IgD-negative memory B cell (primary cell): Measurements from ENCODE around the gene RHEBL1. TPM values are rescaled to one million over a fixed set of nuclear protein-coding genes. Genes with fewer than 3 reads are reported as not detected.
A peak's percentile ranks its signal among the peaks of the same experiment; 100 is the strongest.

Experiments
- H3K27ac Mint-ChIP-seq, 3 donors: one replicate each; pipeline ENCODE4 v1.8.0; 2020 to 2022; ENCODE audit warnings: mild to moderate bottlenecking in 3 of 3, mixed read lengths in 3 of 3, moderate library complexity in 1 of 3
- H3K27me3 Mint-ChIP-seq: one replicate; pipeline ENCODE4 v1.8.0; 2021; ENCODE audit warnings: mixed read lengths
- H3K36me3 Mint-ChIP-seq: one replicate; pipeline ENCODE4 v1.8.0; 2020; ENCODE audit warnings: mild to moderate bottlenecking, mixed read lengths
- H3K4me1 Mint-ChIP-seq, 3 donors: one replicate each; pipeline ENCODE4 v1.8.0; 2020 to 2022; ENCODE audit warnings: mixed read lengths in 3 of 3, mild to moderate bottlenecking in 1 of 3
- H3K4me3 Mint-ChIP-seq, 4 donors: one replicate each; pipeline ENCODE4 v1.8.0; 2020 to 2022; ENCODE audit warnings: mild to moderate bottlenecking in 4 of 4, mixed read lengths in 4 of 4, moderate library complexity in 3 of 4
- H3K9me3 Mint-ChIP-seq, 3 donors: one replicate each; pipeline ENCODE4 v1.8.0; 2020 to 2021; ENCODE audit warnings: mixed read lengths in 3 of 3, mild to moderate bottlenecking in 1 of 3
- polyA plus RNA-seq: library from polyadenylated mRNA; unstranded; fragments of 300-500 nt; fragmentation: Illumina TruSeq; gene quantifications from one replicate; pipeline ENCODE4 v1.2.3, GENCODE V29; 2021

The RHEBL1 gene
- polyA plus RNA-seq, 1 donor from 2014 or later = 3.2 TPM

- Mint-ChIP-seq H3K4me3 (no peak overlapping the region), H3K27ac (peak overlapping the region in 1 of 3 donors; percentile 28), H3K4me1 (peaks cover 0 to 3% (median 2%) of the 10 kb centered on the region in 3 donors), H3K36me3 (peaks cover 4% of the 10 kb centered on the region), H3K9me3 (no peaks in the 10 kb centered on the region), H3K27me3 (no peaks in the 10 kb centered on the region)
Measured at GRCh38 chr12:49028666-49029275, 41.0 kb downstream of the RHEBL1 start.

DNA sequence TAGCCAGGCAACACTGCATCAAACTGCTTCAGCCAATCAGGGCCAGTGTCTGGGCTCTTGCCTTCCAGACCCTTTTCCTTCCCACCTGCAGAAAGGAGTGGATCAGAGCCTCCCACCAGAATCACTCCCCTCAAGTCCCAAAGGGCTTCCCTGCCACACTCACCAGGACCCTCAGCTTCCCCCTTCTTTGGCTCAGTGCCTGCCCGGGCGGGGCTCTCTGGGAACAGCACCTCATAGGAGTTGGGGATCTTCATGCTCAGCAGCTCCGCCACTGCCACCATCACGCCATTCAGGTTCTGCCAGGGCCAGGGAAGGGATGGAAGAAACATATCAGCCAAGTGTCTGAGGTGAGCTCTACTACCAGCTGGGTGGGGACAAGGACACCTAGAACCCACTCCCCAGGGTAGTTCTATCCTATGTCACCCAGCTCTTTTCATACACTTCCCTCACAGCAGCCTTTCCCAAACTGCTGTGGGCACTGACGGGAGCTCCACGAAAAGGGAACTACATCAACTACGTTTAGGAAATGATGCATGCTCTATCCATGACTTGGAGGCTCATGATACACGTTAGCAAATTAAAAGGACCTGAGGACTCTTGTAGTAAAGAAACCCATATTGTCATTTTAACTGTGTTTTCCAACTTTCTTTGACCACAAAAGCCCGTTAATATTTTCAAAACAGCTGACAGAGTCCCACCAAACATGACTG lies 41.8 kb downstream of the RHEBL1 start:
- no peaks in the 10 kb centered on the region for H3K27me3 Mint-ChIP-seq
- H3K4me1 Mint-ChIP-seq = peaks cover 0 to 3% (median 2%) of the 10 kb centered on the region in 3 donors
- peak overlapping the region in 1 of 3 donors; percentile 86 for H3K27ac Mint-ChIP-seq
- H3K4me3 Mint-ChIP-seq = no peak overlapping the region
- H3K36me3 Mint-ChIP-seq = peaks cover 3% of the 10 kb centered on the region
- no peaks in the 10 kb centered on the region for H3K9me3 Mint-ChIP-seq

DNA sequence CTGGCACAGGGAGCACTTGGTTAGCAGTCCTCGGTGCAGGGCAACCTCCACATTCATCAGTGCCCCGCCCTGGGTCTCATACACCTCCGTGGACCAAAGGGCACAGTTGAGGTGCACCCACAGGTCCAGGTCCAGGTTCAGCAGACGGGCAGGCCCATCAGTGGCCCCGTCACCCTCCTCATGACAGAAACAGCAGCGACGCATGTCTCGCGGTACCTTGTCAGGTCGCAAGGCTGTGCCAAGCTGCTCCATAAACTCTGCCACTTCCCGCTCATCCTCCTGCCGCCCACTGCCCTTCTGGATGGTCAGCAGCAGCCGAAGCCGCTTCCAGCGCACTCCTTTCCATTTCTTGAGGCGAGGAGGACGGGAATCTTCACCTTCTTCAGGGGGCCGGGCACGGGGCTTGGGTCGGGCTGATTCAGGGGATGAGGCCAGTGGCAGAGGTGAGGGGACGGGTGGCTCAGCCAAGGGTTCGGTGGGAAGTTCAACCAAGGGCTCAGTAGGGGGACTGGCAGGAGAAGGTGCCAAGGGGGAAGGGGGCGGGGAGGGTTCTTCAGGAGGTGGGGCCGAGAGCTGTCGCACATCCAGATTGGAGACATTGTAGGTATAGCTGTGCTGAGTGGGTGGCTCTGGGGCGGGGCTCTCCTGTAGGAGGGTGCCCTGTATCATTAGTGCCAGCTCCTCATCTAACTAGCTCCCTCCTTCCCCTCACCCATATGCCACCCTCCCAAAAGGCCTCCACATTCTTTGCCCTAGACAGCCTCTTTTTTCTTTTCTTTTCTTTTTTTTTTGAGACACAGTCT lies 42.9 kb downstream of the RHEBL1 start:
- Mint-ChIP-seq H3K4me1 (peaks cover 0 to 3% (median 2%) of the 10 kb centered on the region in 3 donors), H3K27me3 (no peaks in the 10 kb centered on the region), H3K4me3 (no peak overlapping the region), H3K27ac (peak overlapping the region in 2 of 3 donors; percentile 35 to 50), H3K9me3 (no peaks in the 10 kb centered on the region), H3K36me3 (peaks cover 5% of the 10 kb centered on the region)

DNA sequence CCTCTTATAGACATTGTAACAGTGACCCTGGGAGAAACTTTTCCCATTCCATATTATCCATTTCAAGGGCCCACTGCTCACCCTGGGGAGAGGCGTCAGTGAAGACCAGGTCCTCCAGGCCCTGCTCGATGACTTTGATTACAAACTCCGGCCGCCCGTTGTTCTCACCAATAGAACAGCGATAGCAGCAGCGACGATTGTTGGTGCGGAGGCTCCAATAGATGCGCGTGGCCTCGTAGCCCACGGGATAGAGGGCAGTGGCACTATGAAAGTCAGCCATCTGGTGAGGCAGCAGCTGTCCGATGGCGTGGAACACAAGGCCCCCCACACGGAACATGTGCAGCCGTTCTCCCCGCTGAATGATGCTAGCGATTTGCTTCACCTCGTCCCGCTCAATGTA lies 43.7 kb downstream of the RHEBL1 start:
- Mint-ChIP-seq H3K9me3 (no peaks in the 10 kb centered on the region), H3K27ac (peak overlapping the region in 1 of 3 donors; percentile 35), H3K4me1 (peaks cover 0 to 3% (median 2%) of the 10 kb centered on the region in 3 donors), H3K4me3 (no peak overlapping the region), H3K27me3 (no peaks in the 10 kb centered on the region), H3K36me3 (peaks cover 5% of the 10 kb centered on the region)

GRCh38 chr12:49025463-49025862 lies 44.3 kb downstream of the RHEBL1 start:
- H3K36me3 Mint-ChIP-seq = peaks cover 5% of the 10 kb centered on the region

DNA sequence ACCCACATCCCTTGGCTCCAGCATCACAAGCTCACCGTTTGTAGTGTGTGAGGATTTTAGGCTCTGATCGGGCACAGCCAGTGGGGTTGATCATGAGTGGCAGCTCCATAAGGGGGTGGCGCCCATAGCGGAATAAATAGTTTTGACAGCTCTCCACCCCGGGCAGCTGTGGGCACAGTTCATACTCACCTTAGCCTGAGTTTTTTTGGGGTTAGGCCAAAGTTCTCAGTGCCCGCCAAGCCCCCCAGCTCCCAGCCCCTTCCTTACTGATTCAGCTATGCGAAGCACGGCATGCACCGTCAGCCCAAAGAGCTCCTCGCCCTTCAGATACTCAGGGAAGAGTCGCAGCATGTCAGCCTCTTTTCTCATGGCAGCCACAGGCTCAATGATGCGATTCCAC lies 45.2 kb downstream of the RHEBL1 start:
- H3K27ac Mint-ChIP-seq = peak overlapping the region in 2 of 3 donors; percentile 28 to 75
- H3K9me3 Mint-ChIP-seq = no peaks in the 10 kb centered on the region
- no peak overlapping the region for H3K4me3 Mint-ChIP-seq
- peaks cover 4 to 9% (median 5%) of the 10 kb centered on the region in 3 donors for H3K4me1 Mint-ChIP-seq
- no peaks in the 10 kb centered on the region for H3K27me3 Mint-ChIP-seq
- peaks cover 5% of the 10 kb centered on the region for H3K36me3 Mint-ChIP-seq

More at GRCh38 chr12:49025463-49025862, 44.3 kb downstream of the RHEBL1 start:
- Mint-ChIP-seq H3K9me3 (no peaks in the 10 kb centered on the region), H3K4me1 (peaks cover 0 to 3% (median 2%) of the 10 kb centered on the region in 3 donors), H3K4me3 (no peak overlapping the region), H3K27me3 (no peaks in the 10 kb centered on the region), H3K27ac (peak overlapping the region in 1 of 3 donors; percentile 35)

DNA sequence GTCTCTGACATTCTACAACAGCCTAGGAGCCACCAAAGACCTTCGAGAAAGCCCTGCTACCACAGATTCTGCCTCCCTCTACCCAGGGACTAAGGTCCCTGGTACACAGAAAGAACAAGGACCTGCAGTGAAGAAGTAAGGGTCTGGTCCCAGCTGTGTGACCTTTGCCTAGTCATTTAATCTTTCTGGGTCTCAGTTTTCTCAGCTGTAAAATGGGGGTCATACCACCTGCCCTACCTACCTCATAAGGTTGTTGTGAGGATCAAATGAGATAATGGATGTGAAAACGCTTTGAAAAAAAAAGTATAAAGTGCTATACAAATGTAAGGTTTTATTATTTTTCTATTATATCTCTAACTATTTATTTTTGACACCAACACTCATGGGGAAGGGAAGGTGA lies 46.0 kb downstream of the RHEBL1 start:
- H3K27me3 Mint-ChIP-seq = no peaks in the 10 kb centered on the region
- H3K9me3 Mint-ChIP-seq = no peaks in the 10 kb centered on the region
- H3K4me3 Mint-ChIP-seq = no peak overlapping the region
- peak overlapping the region; percentile 16 to 40 (median 39) for H3K27ac Mint-ChIP-seq
- peaks cover 7 to 14% (median 10%) of the 10 kb centered on the region in 3 donors for H3K4me1 Mint-ChIP-seq
- H3K36me3 Mint-ChIP-seq = peaks cover 5% of the 10 kb centered on the region

DNA sequence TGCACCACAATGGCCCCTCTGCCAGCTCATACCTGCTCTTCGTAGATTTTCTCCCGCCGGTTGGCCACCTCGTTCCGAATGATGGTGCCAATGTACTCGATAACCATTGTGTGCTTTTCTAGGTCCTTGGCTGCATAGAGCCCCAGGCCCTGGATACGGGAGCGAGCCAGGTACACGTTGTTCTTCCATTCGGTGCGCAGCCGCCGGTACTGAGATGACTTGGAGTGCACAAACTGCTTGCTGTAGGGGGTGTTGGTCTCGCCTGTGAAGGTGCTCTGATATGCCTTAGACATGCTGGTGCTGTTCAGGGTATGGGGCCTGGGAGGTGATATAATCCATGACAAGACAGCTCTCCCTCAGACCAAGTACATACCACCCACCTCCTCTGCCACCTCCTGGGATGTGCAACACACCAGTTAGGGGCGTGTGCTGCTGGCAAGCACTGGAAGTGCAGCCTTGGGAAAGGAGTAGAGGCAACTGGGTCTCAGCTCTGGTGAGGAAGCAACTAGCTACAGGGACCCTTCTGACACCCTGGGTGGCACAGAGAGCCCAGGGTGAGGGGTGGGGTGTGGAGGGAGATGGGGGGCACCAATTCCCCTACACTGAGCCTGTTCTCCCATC lies 47.1 kb downstream of the RHEBL1 start:
- Mint-ChIP-seq H3K27ac (peak overlapping the region in 2 of 3 donors; percentile 75 to 77), H3K27me3 (no peaks in the 10 kb centered on the region), H3K36me3 (peaks cover 4% of the 10 kb centered on the region), H3K9me3 (no peaks in the 10 kb centered on the region), H3K4me1 (peaks cover 11 to 20% (median 14%) of the 10 kb centered on the region in 3 donors), H3K4me3 (peak overlapping the region in 1 of 4 donors; percentile 44)

DNA sequence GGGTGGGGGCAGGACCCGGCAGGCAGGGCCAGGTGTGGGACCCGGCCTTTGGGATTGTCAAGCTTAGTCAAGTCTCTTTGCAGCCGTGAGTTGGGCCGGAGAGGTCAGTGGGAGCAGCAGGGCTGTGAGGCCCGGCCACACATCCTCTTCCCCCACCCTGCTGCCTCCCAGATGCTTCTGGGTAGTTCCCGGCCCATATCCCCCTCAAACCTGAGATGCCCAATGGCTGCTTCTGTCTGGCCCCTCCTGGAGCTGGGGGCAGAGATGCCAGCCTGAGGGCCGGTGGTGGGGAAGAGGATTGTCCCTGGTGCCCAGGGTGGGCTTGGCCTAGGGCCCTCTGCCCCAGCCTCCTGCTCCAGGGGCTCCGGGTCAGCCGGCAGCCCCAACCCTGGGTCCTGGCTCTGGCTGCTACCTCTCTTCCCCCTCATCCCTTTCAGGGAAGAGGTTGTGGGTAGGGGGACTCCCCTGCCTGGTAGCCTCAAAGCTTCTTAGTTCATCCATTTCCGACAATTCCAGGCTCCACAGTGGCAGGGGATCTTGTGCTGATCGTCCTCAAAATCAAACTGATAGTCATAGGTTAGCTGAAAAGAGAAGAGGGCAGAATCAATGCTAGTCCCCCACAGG lies 48.4 kb downstream of the RHEBL1 start:
- Mint-ChIP-seq H3K36me3 (peaks cover 4% of the 10 kb centered on the region), H3K4me1 (peaks cover 15 to 29% (median 21%) of the 10 kb centered on the region in 3 donors), H3K9me3 (no peaks in the 10 kb centered on the region), H3K4me3 (peak overlapping the region in 2 of 4 donors; percentile 44 to 60), H3K27me3 (no peaks in the 10 kb centered on the region), H3K27ac (peak overlapping the region; percentile 75 to 77 (median 76))

- H3K4me1 Mint-ChIP-seq = peaks cover 15 to 29% (median 28%) of the 10 kb centered on the region in 3 donors
- H3K9me3 Mint-ChIP-seq = no peaks in the 10 kb centered on the region
- H3K4me3 Mint-ChIP-seq = no peak overlapping the region
- H3K27me3 Mint-ChIP-seq = no peaks in the 10 kb centered on the region
- H3K36me3 Mint-ChIP-seq = peaks cover 4% of the 10 kb centered on the region
- peak overlapping the region in 2 of 3 donors; percentile 53 to 77 for H3K27ac Mint-ChIP-seq
Measured at GRCh38 chr12:49020441-49020840, 49.3 kb downstream of the RHEBL1 start.

DNA sequence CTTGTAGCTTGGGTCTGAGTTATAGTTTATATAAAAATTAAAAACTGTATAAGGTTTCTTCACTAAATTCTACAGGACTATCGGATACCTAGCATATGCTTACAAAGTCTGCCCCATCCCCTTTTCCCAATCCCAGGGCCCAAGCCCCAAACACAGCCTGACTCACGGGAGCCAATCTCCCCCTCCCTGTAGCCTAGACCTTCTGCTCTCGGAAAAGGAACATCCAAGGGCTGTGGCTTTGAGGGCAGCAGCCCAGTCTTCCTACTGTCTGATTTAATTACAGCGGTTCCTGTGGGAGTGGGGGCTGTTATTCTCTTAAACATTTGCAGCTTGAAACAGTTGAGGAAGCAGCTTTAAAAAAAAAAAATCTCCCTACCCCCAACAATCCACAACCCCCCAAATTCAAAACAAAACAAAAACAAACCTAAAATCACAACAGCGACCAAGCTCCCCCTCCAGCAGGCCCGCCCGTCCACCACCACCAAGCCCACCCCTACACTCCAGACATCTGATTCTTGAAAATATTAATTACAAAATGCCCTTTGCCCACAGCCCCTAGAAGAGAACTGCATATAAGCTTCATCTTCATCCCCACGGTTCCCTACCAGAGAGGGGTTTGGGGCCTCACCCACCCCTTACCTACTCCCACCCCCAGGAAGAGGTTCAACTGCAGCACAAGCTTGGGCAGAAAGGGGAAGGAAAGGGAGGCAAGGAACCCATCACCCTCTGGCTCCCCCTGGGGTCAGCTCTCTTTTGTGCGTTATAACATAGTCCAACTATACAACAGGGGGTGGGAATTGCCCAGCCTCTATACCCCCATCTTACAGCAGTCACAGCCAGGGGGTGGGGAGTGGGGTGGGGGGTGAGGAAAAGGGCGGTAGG lies 50.1 kb downstream of the RHEBL1 start:
- peaks cover 4% of the 10 kb centered on the region for H3K36me3 Mint-ChIP-seq
- no peaks in the 10 kb centered on the region for H3K9me3 Mint-ChIP-seq
- peak overlapping the region; percentile 62 to 97 (median 84) for H3K4me3 Mint-ChIP-seq
- peaks cover 18 to 33% (median 32%) of the 10 kb centered on the region in 3 donors for H3K4me1 Mint-ChIP-seq
- peak overlapping the region; percentile 96 to 100 (median 98) for H3K27ac Mint-ChIP-seq
- H3K27me3 Mint-ChIP-seq = no peaks in the 10 kb centered on the region

DNA sequence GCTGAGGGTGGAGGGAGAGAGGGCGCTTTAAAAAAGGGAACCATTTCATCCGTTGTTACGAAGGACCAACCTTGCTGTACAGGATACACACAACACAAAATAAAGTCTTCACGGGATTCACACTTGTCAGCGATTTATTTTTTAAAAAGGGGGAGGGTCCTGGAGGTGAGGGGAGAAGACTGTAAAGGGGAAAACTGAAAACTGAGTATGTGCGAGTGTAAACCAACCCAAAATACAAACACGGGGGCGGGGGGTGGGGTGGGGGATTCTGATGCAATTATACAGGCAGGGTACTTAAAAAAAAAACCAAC lies 50.7 kb downstream of the RHEBL1 start:
- Mint-ChIP-seq H3K4me3 (peak overlapping the region; percentile 89 to 97 (median 94)), H3K4me1 (peaks cover 18 to 33% (median 32%) of the 10 kb centered on the region in 3 donors), H3K27me3 (no peaks in the 10 kb centered on the region), H3K36me3 (peaks cover 6% of the 10 kb centered on the region), H3K9me3 (no peaks in the 10 kb centered on the region), H3K27ac (peak overlapping the region; percentile 98 to 100 (median 99))

GRCh38 chr12:49018261-49019119 lies 51.3 kb downstream of the RHEBL1 start, which contains the start of gene PRKAG1:
Gene PRKAG1, minus strand, starts transcription at chr12:49018776. Its CDS starts 36 bp downstream, at chr12:49018740.
- H3K36me3 Mint-ChIP-seq = peaks cover 6% of the 10 kb centered on the region
- peaks cover 18 to 33% (median 32%) of the 10 kb centered on the region in 3 donors for H3K4me1 Mint-ChIP-seq
- H3K27ac Mint-ChIP-seq = peak within 1 kb of the TSS; percentile 98 to 100 (median 99)

More at GRCh38 chr12:49018261-49019119, 51.3 kb downstream of the RHEBL1 start, which contains the start of gene PRKAG1:
- H3K4me3 Mint-ChIP-seq = peak within 1 kb of the TSS; percentile 89 to 97 (median 94)
- H3K9me3 Mint-ChIP-seq = no peaks in the 10 kb centered on the region
- no peaks in the 10 kb centered on the region for H3K27me3 Mint-ChIP-seq
